Activated T-helper 2 cell treated with anti-CD3 and anti-CD28 coated beads, Interferon-gamma antibody, Interleukin-2, Interleukin-4, amounts not matched to agents 10 μg/mL and 5 μg/mL and 100 μg/mL, durations not matched to agents 14 hours and 24 hours and 36 hours (primary cell): Measurements from ENCODE around the gene PSMD5. TPM values are rescaled to one million over a fixed set of nuclear protein-coding genes. Genes with fewer than 3 reads are reported as not detected.

ENCODE experiments used
- DNase-seq: peaks from one replicate; pipeline ENCODE4 v3.0.0; 2021; ENCODE audit warnings: low spot score
- H3K27ac Mint-ChIP-seq: one replicate; pipeline ENCODE4 v1.8.0; 2021; ENCODE audit warnings: mixed read lengths
- H3K27me3 Mint-ChIP-seq: one replicate; pipeline ENCODE4 v1.8.0; 2021; ENCODE audit warnings: low read depth, mixed read lengths
- H3K36me3 Mint-ChIP-seq: one replicate; pipeline ENCODE4 v1.8.0; 2021; ENCODE audit warnings: low read depth, mixed read lengths
- H3K4me1 Mint-ChIP-seq: one replicate; pipeline ENCODE4 v1.8.0; 2021; ENCODE audit warnings: low read depth, mixed read lengths
- H3K4me3 Mint-ChIP-seq: one replicate; pipeline ENCODE4 v1.8.0; 2021; ENCODE audit warnings: low read depth, mild to moderate bottlenecking, moderate library complexity, mixed read lengths
- H3K9me3 Mint-ChIP-seq: one replicate; pipeline ENCODE4 v1.8.0; 2021; ENCODE audit warnings: mixed read lengths
- intact Hi-C: fragments of 100-400 bp; cut with micrococcal nuclease; formaldehyde crosslinking; loops from one replicate; pipeline ENCODE4 v1.15.1; 2023
- total RNA-seq: library from RNA; stranded (reverse); gene quantifications from 2 replicates; pipeline ENCODE4 v1.2.3, GENCODE V29; 2022

Gene PSMD5
- total RNA-seq, 1 donor from 2014 or later, result 67.9 TPM

GRCh38 chr9:120869726-120870125 is 27.0 kb upstream of the PSMD5 start:
- peaks cover 52% of the 10 kb centered on the region for H3K4me1 Mint-ChIP-seq
- no peak for DNase-seq
- peak overlapping the region; percentile 82 for H3K4me3 Mint-ChIP-seq
- H3K36me3 Mint-ChIP-seq, result peaks cover 74% of the 10 kb centered on the region
- no peaks in the 10 kb centered on the region for H3K27me3 Mint-ChIP-seq
- H3K9me3 Mint-ChIP-seq, result no peaks in the 10 kb centered on the region
- intact Hi-C loops, result loop anchor here (2.0 kb wide), 1 partner anchor 57 kb away; the partner anchor contains the start of gene TRAF1
- H3K27ac Mint-ChIP-seq, result peak overlapping the region; percentile 91

GRCh38 chr9:120869360-120869687 is 26.6 kb upstream of the PSMD5 start:
- peak overlapping the region; percentile 91 for H3K27ac Mint-ChIP-seq
- H3K9me3 Mint-ChIP-seq, result no peaks in the 10 kb centered on the region
- peaks cover 71% of the 10 kb centered on the region for H3K36me3 Mint-ChIP-seq
- H3K4me3 Mint-ChIP-seq, result peak overlapping the region; percentile 82
- intact Hi-C loops, result loop anchor here (2.0 kb wide), 1 partner anchor 57 kb away; the partner anchor contains the start of gene TRAF1
- no peak for DNase-seq
- peaks cover 48% of the 10 kb centered on the region for H3K4me1 Mint-ChIP-seq
- H3K27me3 Mint-ChIP-seq, result no peaks in the 10 kb centered on the region

- Mint-ChIP-seq H3K27me3 (no peaks in the 10 kb centered on the region), H3K9me3 (no peaks in the 10 kb centered on the region), H3K4me3 (peak overlapping the region; percentile 82), H3K27ac (peak overlapping the region; percentile 91), H3K36me3 (peaks cover 71% of the 10 kb centered on the region), H3K4me1 (peaks cover 45% of the 10 kb centered on the region)
- peak; percentile 93 for DNase-seq
- intact Hi-C loops, result loop anchor here (1.0 to 2.0 kb wide), 3 partner anchors 7 to 58 kb away; partner anchors contain the start of gene TRAF1
Observed at GRCh38 chr9:120868676-120869359, 26.1 kb upstream of the PSMD5 start.

GRCh38 chr9:120868339-120868675 is 25.6 kb upstream of the PSMD5 start:
- no peak for DNase-seq
- Mint-ChIP-seq H3K9me3 (no peaks in the 10 kb centered on the region), H3K4me3 (peak overlapping the region; percentile 55), H3K27me3 (no peaks in the 10 kb centered on the region), H3K36me3 (peaks cover 71% of the 10 kb centered on the region), H3K4me1 (peaks cover 40% of the 10 kb centered on the region), H3K27ac (peak overlapping the region; percentile 49)
- intact Hi-C loops, result loop anchor here (1.0 to 2.0 kb wide), 3 partner anchors 8 to 58 kb away; partner anchors contain the start of gene TRAF1

- DNase-seq, result no peak
- intact Hi-C loops, result loop anchor here (1.0 to 2.0 kb wide), 3 partner anchors 8 to 59 kb away; partner anchors contain the start of gene TRAF1
- Mint-ChIP-seq H3K4me3 (peak overlapping the region; percentile 55), H3K4me1 (peaks cover 38% of the 10 kb centered on the region), H3K9me3 (no peaks in the 10 kb centered on the region), H3K27me3 (no peaks in the 10 kb centered on the region), H3K27ac (peak overlapping the region; percentile 49), H3K36me3 (peaks cover 71% of the 10 kb centered on the region)
Observed at GRCh38 chr9:120867676-120868338, 25.1 kb upstream of the PSMD5 start.

GRCh38 chr9:120866651-120867050 is 23.9 kb upstream of the PSMD5 start:
- no peak overlapping the region for H3K27ac Mint-ChIP-seq
- H3K4me3 Mint-ChIP-seq, result no peak overlapping the region
- H3K27me3 Mint-ChIP-seq, result no peaks in the 10 kb centered on the region
- H3K36me3 Mint-ChIP-seq, result peaks cover 73% of the 10 kb centered on the region
- no peaks in the 10 kb centered on the region for H3K9me3 Mint-ChIP-seq
- H3K4me1 Mint-ChIP-seq, result peaks cover 30% of the 10 kb centered on the region
- intact Hi-C loops, result no loop called here
- no peak for DNase-seq

GRCh38 chr9:120865809-120866208 is 23.1 kb upstream of the PSMD5 start:
- no peaks in the 10 kb centered on the region for H3K9me3 Mint-ChIP-seq
- H3K4me3 Mint-ChIP-seq, result no peak overlapping the region
- intact Hi-C loops, result no loop called here
- H3K27ac Mint-ChIP-seq, result no peak overlapping the region
- no peaks in the 10 kb centered on the region for H3K27me3 Mint-ChIP-seq
- no peak for DNase-seq
- peaks cover 72% of the 10 kb centered on the region for H3K36me3 Mint-ChIP-seq
- H3K4me1 Mint-ChIP-seq, result peaks cover 23% of the 10 kb centered on the region

GRCh38 chr9:120865176-120865575 is 22.5 kb upstream of the PSMD5 start:
- no peak overlapping the region for H3K4me3 Mint-ChIP-seq
- peaks cover 77% of the 10 kb centered on the region for H3K36me3 Mint-ChIP-seq
- intact Hi-C loops, result no loop called here
- DNase-seq, result no peak
- H3K9me3 Mint-ChIP-seq, result no peaks in the 10 kb centered on the region
- H3K4me1 Mint-ChIP-seq, result peaks cover 21% of the 10 kb centered on the region
- H3K27ac Mint-ChIP-seq, result no peak overlapping the region
- H3K27me3 Mint-ChIP-seq, result no peaks in the 10 kb centered on the region

GRCh38 chr9:120864719-120865118 is 22.0 kb upstream of the PSMD5 start:
- DNase-seq, result no peak
- Mint-ChIP-seq H3K36me3 (peaks cover 77% of the 10 kb centered on the region), H3K27ac (no peak overlapping the region), H3K4me1 (peaks cover 20% of the 10 kb centered on the region), H3K4me3 (no peak overlapping the region), H3K27me3 (no peaks in the 10 kb centered on the region), H3K9me3 (no peaks in the 10 kb centered on the region)
- intact Hi-C loops, result no loop called here

- Mint-ChIP-seq H3K36me3 (peaks cover 74% of the 10 kb centered on the region), H3K9me3 (no peaks in the 10 kb centered on the region), H3K4me1 (peaks cover 12% of the 10 kb centered on the region), H3K27ac (no peak overlapping the region), H3K4me3 (no peak overlapping the region), H3K27me3 (no peaks in the 10 kb centered on the region)
- intact Hi-C loops, result no loop called here
- no peak for DNase-seq
Observed at GRCh38 chr9:120863833-120864232, 21.1 kb upstream of the PSMD5 start.

GRCh38 chr9:120862452-120862851 is 19.7 kb upstream of the PSMD5 start:
- DNase-seq, result no peak
- intact Hi-C loops, result no loop called here
- Mint-ChIP-seq H3K36me3 (peaks cover 82% of the 10 kb centered on the region), H3K4me1 (peaks cover 8% of the 10 kb centered on the region), H3K27me3 (no peaks in the 10 kb centered on the region), H3K4me3 (no peak overlapping the region), H3K9me3 (no peaks in the 10 kb centered on the region), H3K27ac (no peak overlapping the region)

GRCh38 chr9:120861935-120862334 is 19.2 kb upstream of the PSMD5 start:
- H3K27me3 Mint-ChIP-seq, result no peaks in the 10 kb centered on the region
- H3K4me1 Mint-ChIP-seq, result peaks cover 8% of the 10 kb centered on the region
- H3K9me3 Mint-ChIP-seq, result no peaks in the 10 kb centered on the region
- no peak overlapping the region for H3K27ac Mint-ChIP-seq
- no peak overlapping the region for H3K4me3 Mint-ChIP-seq
- DNase-seq, result no peak
- intact Hi-C loops, result no loop called here
- peaks cover 87% of the 10 kb centered on the region for H3K36me3 Mint-ChIP-seq

GRCh38 chr9:120860083-120860482 is 17.4 kb upstream of the PSMD5 start:
- Mint-ChIP-seq H3K4me1 (peaks cover 8% of the 10 kb centered on the region), H3K27ac (no peak overlapping the region), H3K4me3 (no peak overlapping the region), H3K27me3 (no peaks in the 10 kb centered on the region), H3K9me3 (no peaks in the 10 kb centered on the region), H3K36me3 (peaks cover 89% of the 10 kb centered on the region)
- DNase-seq, result no peak
- intact Hi-C loops, result no loop called here
